COLO829 (cell line): ENCODE data around the gene DIPK1C.

Experiments
- DNase-seq: peaks from one replicate; pipeline ENCODE4 v3.0.0; 2012; ENCODE audit warnings: low spot score

Gene DIPK1C

GRCh38 chr18:74388227-74388626, 68.9 kb downstream of the DIPK1C start:
- DNase-seq, result no peak

GRCh38 chr18:74387383-74387782, 69.7 kb downstream of the DIPK1C start:
- DNase-seq, result no peak
